GM04504 (cell line): ENCODE data around the gene FBXL19.
A peak's percentile ranks its signal among the peaks of the same experiment; 100 is the strongest.

ENCODE experiments used
- DNase-seq: peaks from one replicate; pipeline ENCODE4 v3.0.0-alpha.2; 2012; ENCODE audit warnings: low read depth

The FBXL19 gene

GRCh38 chr16:30966033-30966619, 42.8 kb downstream of the FBXL19 start:
- DNase-seq = no peak

- no peak for DNase-seq
These were observed 44.4 kb downstream of the FBXL19 start for GRCh38 chr16:30967795-30968194.

- DNase-seq = no peak
These were observed 46.0 kb downstream of the FBXL19 start for GRCh38 chr16:30969246-30969842.

DNA sequence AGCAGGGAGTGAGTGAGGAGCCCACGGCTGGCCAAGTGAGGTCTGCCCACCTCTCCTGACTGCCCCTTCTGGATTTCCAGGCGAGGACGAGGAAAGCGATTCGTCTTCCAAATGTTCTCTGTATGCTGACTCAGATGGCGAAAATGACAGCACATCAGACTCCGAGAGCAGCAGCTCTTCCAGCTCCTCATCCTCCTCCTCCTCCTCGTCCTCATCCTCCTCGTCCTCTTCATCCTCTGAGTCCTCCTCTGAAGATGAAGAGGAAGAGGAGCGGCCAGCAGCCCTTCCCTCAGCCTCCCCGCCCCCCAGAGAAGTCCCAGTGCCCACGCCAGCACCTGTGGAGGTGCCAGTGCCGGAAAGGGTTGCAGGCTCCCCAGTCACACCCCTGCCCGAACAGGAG, 47.9 kb downstream of the FBXL19 start:
- no peak for DNase-seq

- DNase-seq = no peak
These were observed 49.5 kb downstream of the FBXL19 start for GRCh38 chr16:30972872-30973271.

- DNase-seq = no peak
These were observed 51.0 kb downstream of the FBXL19 start for GRCh38 chr16:30974348-30974747.

- DNase-seq = no peak
These were observed 53.1 kb downstream of the FBXL19 start for GRCh38 chr16:30976486-30976885.

DNA sequence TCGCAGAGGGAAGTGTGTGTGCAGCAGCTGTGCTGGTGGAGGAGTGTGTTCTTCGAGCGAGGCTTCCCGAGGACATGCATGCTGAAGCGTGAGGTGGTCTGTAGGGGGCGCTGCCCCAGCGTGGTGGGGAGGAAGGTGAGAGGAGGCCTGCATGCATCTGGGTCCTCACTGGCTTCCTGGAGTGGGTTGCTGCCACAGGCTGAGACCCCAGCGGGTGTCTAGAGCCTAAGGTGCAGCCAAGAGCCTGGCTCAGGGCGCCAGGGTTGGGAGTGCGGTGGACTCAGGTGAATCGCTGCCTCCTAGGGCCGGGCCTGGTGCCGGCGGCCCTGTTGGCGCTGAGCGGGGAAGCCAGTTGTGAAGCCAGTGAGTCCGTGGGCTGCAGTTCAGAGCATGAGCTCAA, 54.1 kb downstream of the FBXL19 start:
- no peak for DNase-seq

GRCh38 chr16:30979170-30980022, 56.0 kb downstream of the FBXL19 start:
- DNase-seq = no peak

- DNase-seq = no peak
These were observed 56.6 kb downstream of the FBXL19 start for GRCh38 chr16:30980023-30980371.

DNA sequence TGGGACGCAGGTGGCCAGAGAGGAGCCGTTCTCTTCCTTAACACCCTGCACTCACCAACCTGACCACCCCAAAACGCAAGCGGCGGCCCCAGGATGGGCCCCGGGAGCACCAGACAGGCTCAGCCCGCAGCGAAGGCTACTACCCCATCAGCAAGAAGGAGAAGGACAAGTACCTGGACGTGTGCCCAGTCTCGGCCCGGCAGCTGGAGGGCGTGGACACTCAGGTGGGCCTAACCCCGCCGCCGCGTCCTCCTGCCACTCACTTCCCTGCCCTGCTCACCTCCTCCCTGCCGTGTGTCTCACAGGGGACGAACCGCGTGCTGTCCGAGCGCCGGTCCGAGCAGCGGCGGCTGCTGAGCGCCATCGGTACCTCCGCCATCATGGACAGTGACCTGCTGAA, 57.1 kb downstream of the FBXL19 start:
- no peak for DNase-seq

GRCh38 chr16:30980959-30981358, 57.6 kb downstream of the FBXL19 start:
- DNase-seq = no peak

GRCh38 chr16:30982548-30983288, 59.3 kb downstream of the FBXL19 start:
- DNase-seq = peak; percentile 64

DNA sequence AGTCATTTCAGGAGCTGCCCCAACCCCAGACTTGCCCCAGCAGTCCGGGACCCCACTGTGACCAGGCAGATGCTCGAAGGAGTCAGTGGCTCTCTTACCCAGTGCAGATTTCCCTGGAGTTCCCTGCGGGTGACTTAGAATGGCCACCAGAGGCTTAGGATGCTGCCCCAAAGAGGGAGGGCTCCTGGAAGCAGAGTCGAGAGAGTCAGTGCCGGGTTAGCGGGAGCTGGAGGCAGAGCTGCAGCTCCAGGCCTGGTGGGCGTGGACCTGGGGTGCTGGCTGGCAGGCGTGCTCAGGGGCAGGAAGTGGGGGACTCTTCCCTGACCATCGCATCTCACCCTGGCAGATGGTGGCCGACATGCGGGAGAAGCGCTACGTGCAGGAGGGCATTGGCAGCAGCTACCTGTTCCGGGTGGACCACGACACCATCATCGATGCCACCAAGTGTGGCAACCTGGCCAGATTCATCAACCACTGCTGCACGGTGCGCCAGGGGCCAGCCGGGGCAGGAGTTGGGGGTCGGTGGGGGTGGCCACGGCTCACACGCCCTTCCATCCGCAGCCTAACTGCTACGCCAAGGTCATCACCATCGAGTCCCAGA, 60.0 kb downstream of the FBXL19 start:
- DNase-seq = no peak

DNA sequence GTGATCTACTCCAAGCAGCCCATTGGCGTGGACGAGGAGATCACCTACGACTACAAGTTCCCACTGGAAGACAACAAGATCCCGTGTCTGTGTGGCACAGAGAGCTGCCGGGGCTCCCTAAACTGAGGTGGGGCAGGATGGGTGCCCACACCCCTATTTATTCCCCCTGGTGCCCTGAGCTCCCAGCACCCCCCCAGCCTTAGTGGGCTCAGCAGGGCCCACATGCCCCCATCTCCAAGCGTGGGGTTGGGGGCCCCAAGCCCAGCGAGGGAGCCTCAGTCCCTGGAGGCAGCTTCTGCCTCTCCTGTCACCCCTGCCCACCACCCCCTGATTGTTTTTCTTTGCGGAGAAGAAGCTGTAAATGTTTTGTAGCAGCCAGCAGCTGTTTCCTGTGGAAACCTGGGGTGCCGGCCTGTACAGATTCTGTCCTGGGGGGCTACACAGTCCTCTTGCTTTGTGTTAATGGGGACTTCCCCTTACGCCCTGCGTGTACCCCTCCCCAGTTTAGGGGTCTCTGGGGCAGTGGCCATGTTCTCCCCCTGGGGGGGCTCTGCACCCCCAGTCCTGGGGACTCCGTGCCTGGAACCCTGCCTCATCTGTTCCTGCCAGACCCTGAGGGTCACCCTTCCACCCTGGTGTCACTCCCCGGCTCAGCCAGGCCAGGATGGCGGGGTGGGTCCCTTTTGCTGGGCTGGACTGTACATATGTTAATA, 60.7 kb downstream of the FBXL19 start:
- DNase-seq = no peak

GRCh38 chr16:30984669-30985400, 61.5 kb downstream of the FBXL19 start, which contains the start of gene HSD3B7:
Gene HSD3B7, plus strand, starts transcription at chr16:30985207. Its CDS starts 452 bp downstream, at chr16:30985659.
- peak; percentile 54 for DNase-seq

- DNase-seq = no peak
These were observed 62.2 kb downstream of the FBXL19 start for GRCh38 chr16:30985401-30986128.

GRCh38 chr16:30986129-30986991, 63.0 kb downstream of the FBXL19 start:
- no peak for DNase-seq

DNA sequence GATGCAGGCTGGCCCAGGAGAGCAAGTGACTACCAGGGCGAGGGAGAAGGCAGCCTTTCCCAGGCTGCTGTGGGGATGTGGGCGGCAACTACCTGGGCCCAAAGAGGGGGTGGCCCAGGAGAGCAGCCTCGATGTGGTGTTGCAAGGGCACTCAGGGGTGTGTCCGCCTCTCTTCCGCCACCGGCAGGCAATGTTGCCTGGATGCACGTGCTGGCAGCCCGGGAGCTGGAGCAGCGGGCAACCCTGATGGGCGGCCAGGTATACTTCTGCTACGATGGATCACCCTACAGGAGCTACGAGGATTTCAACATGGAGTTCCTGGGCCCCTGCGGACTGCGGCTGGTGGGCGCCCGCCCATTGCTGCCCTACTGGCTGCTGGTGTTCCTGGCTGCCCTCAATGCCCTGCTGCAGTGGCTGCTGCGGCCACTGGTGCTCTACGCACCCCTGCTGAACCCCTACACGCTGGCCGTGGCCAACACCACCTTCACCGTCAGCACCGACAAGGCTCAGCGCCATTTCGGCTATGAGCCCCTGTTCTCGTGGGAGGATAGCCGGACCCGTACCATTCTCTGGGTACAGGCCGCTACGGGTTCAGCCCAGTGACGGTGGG, 64.3 kb downstream of the FBXL19 start:
- DNase-seq = no peak
